Measurements from ENCODE around the gene NGFR. TPM values are rescaled to one million over a fixed set of nuclear protein-coding genes. Genes with fewer than 3 reads are reported as not detected.
"Not testable (repeated sequence)": the region's sequence is repeated elsewhere in the genome, so short reads cannot be mapped to it uniquely, and the experiment has no call there.

NGFR gene
- total RNA-seq, 4 donors from 2014 or later, result 6.5 to 44.6 (median 33.7) TPM

DNA sequence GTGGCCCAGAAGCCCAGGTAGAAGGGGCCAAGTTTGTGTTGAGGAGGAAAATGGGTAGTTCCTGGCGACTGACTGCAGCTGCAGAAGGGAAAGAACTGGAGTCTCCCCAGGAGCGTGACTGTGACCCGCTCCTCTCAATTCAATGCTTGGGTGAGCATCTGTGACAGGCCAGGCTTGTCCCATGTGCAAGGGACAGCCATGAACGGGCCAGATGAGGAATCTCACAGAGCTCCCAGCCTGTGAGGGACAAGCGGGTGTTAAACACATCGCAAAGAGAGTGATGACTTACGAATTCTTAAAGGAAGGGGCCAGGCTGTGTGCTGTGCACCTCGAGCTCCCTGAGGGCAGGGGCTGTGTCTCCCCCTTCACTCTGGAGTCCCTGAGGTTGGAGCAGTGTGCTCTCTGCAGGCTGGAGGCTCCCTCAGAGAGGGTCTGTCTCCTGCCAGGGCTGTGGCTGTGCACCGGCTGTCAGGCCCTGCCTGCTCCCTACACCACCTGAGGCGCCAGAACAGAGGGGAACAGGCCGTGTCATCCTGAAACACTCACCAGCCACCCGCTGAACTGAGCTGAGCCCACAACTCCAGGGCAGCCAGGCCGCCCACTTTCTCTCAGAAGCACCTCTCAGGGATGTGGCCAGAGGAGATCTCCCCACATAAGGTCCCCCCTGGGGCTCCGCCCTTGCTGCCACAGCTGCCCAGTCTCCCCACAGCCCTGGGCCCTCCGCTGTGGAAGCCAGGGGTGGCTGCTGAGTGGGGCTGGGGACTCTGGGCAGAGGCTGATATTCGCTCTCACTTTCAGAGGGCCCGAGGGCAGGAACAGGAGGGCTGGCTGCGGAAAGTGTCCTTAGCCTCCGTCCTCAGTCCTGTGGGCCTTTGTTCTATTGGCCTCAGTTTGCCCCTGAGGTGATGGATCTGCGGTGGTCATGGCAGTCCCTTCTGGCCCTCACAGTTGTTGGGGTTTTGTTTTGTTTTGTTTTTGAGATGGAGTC, 54.9 kb downstream of the NGFR start:
- TF ChIP-seq, protein P1, sequence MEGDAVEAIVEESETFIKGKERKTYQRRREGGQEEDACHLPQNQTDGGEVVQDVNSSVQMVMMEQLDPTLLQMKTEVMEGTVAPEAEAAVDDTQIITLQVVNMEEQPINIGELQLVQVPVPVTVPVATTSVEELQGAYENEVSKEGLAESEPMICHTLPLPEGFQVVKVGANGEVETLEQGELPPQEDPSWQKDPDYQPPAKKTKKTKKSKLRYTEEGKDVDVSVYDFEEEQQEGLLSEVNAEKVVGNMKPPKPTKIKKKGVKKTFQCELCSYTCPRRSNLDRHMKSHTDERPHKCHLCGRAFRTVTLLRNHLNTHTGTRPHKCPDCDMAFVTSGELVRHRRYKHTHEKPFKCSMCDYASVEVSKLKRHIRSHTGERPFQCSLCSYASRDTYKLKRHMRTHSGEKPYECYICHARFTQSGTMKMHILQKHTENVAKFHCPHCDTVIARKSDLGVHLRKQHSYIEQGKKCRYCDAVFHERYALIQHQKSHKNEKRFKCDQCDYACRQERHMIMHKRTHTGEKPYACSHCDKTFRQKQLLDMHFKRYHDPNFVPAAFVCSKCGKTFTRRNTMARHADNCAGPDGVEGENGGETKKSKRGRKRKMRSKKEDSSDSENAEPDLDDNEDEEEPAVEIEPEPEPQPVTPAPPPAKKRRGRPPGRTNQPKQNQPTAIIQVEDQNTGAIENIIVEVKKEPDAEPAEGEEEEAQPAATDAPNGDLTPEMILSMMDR (IDR thresholded peaks at IDR 0.05), result no peak
- DNase-seq (ENCODE audit: low spot score), result no peak
- ATAC-seq (ENCODE audit: low FRiP score), result no peak

DNA sequence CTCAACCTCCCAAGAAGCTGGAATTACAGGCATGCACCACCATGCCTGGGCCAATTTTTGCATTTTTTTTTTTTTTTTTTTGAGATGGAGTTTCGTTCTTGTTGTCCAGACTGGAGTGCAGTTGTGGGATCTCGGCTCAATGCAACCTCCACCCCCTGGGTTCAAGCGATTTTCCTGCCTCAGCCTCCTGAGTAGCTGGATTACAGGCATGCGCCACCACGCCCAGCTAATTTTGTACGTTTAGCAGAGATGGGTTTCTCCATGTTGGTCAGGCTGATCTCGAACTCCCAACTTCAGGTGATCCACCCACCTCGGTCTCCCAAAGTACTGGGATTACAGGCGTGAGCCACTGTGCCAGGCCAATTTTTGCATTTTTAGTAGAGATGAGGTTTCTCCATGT, 55.7 kb downstream of the NGFR start:
- not testable (repeated sequence) for ATAC-seq (ENCODE audit: low FRiP score)

DNA sequence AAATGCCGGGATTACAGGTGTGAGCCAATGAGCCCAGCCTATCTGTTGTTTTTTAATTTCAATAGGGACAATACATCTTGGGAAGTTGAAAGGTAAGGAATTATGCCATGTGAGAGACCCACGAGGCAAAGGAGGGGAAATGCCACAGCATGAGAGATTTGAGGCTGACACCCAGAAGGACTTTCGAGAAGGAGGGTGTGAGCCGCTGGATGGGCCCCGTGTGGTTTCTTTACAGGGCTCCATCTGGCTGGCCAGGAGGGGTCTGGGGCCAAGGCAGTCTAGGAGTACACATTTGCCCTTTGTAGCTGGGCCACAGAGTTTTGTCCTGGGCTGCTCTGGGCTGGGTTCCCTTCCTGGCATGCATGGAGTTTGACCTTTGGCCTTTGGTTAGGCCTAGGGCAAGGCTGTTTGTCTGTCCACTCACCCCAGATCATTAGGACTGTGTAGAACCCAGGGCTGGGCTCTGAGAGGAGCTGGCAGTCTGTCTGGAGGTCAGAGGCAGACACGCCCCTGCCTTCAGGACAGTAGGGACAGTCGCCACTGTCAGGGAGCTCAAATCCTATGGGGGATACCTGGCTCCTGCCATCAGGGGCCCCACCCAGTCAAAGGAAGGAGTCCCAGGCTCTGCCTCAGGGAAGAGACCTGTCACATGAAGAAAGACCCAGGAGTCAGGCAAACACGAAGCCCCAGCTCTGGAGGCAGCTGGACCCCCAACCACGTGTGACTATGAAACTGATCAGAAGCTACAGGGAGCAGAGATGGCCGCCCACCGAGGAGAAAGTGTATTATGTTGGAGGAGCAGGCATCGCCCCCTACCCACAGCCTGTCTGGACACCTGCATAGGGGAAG, 56.4 kb downstream of the NGFR start:
- DNase-seq (ENCODE audit: low spot score) (no peak), ATAC-seq (ENCODE audit: low FRiP score) (no peak)
- TF ChIP-seq, protein P1 (IDR thresholded peaks at IDR 0.05), result no peak

More for the DNA sequence above, 55.7 kb downstream of the NGFR start:
- DNase-seq (ENCODE audit: low spot score), result not testable (repeated sequence)

DNA sequence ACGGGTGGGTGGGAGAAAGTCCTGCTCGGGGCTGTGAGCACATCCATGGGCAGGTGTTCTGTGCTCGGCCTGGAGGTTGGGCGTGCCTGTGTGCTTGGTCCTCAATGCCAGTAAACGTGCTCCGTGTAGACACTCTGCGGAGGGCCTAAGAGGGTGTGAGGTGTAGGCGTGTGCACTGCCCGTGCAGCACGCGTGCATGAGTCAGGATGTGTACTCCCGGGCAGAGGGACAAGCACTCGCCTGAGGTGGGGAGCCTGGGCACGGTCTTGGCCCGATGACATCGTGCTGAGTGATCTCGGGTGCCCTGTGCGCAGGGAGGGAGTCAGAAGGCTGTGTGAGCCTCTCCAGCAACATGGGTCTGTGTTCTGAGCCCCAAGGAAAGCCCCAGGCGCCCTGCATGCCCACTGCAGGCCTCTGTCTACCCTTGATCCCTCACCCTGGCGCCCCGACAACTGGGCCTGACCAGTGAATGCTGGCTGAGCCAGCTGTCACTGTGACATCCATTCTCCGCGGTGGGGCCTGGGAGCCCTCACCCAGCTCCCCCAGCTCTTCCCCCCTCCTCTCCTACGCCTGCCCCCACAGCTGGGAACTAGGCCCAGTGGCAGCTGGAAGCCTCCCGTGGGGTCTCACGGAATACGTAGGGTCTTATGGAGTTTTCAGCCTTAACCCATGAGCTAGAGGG, 57.1 kb downstream of the NGFR start:
- DNase-seq (ENCODE audit: low spot score) (no peak), ATAC-seq (ENCODE audit: low FRiP score) (no peak)
- TF ChIP-seq, protein P1 (IDR thresholded peaks at IDR 0.05), result no peak

DNA sequence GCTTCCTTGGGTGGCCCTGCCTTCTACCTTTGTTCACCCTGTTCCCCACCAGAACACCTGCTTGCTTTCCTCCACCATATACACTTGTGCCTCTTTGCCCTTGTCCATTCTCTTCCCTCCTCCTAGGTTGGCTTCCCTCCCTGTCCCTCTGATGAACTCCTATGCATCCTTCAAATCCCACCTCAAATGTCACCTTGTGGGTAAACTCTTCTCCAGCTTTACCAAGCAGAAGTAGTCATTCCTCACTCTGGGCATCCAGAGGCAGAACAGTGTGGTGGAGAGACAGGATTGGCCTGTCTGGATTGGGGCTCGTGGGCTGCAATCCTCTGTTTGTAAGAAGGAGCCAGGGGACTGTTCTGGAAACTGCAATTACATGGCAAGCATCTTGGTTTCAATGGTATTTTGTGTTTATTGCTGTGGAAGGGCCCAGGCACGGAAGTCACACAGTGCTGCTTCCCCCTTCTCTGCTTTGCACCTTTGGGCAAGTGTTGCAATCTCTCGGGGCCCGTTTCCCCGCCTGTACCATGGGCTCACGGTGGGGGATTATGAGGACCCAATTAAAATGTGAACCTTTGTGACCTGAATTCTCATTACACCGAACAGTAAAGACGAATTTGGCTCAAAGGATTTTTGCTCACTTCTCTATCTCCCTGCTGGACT, 58.7 kb downstream of the NGFR start:
- ATAC-seq (ENCODE audit: low FRiP score) (no peak), DNase-seq (ENCODE audit: low spot score) (no peak)
- TF ChIP-seq, protein P1 (IDR thresholded peaks at IDR 0.05), result no peak

DNA sequence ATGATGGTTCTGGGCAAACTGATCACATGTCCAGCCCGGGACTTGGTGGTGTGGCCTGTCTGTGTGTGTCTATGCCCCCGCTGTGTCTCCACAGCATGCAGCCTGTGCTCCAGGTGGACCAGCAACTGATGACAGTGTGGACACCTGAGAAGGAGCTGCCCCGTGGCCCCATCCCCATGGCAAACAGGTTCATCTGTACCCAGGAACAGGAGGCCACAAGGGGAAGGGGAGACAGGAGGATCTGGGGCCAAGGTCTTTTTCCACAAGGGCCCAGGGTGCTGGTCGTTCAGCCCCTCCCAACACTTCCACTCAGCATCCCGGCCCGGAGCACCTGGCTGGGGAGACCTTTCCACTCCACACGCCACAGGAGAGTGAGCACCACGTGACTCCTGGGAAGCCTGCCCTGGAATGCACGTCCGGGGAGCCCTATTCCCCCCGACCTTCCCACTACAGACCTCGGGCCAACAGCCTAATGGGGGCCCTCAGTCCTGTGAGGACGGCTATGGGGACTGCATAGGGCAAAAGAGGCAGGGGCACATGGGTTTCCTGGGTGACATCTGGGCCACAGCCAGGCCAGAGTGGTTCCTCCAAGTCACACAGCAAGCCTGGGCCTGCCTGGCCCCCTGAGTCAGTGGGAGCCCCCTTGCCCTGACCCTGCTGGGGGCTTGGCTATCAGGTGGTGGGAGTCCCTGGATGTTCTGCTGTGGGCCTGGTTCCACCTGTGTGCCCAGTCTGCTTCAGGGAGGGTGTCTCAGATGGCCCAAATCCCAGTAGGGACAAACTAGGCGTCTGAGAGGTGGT, 59.8 kb downstream of the NGFR start:
- DNase-seq (ENCODE audit: low spot score), result no peak
- ATAC-seq (ENCODE audit: low FRiP score), result no peak
- TF ChIP-seq, protein P1 (IDR thresholded peaks at IDR 0.05), result no peak

Data from omental fat pad (tissue), 4 donors.